Activated naive CD8-positive, alpha-beta T cell treated with anti-CD3 and anti-CD28 coated beads, Interleukin-2, amount 10 ng/mL, durations not matched to agents 7 days and 5 days (primary cell): ENCODE data around the gene IPO4. TPM values are rescaled to one million over a fixed set of nuclear protein-coding genes. Genes with fewer than 3 reads are reported as not detected.

ENCODE experiments used
- ATAC-seq: fragments of 150-1000 bp; cut with Tn5 transposase; one replicate; pipeline ENCODE4 v1.10.0; 2021; ENCODE audit warnings: low read depth, moderate library complexity
- POLR2A ChIA-PET: fragments of 350-600 bp; sonication (Branson Sonifier 250); formaldehyde crosslinking; loops from one replicate; lab custom pipeline; 2021; ENCODE audit warnings: antibody characterized with exemption; lab: Charles Lee
- DNase-seq: peaks from one replicate; pipeline ENCODE4 v3.0.0; 2021
- H3K27ac Mint-ChIP-seq: one replicate; pipeline ENCODE4 v1.8.0; 2022; ENCODE audit warnings: mild to moderate bottlenecking, mixed read lengths
- H3K27me3 Mint-ChIP-seq: one replicate; pipeline ENCODE4 v1.8.0; 2022; ENCODE audit warnings: mild to moderate bottlenecking, moderate library complexity, mixed read lengths
- H3K36me3 Mint-ChIP-seq: one replicate; pipeline ENCODE4 v1.8.0; 2021; ENCODE audit warnings: mild to moderate bottlenecking, mixed read lengths
- H3K4me1 Mint-ChIP-seq: one replicate; pipeline ENCODE4 v1.8.0; 2021; ENCODE audit warnings: mixed read lengths
- H3K4me3 Mint-ChIP-seq: one replicate; pipeline ENCODE4 v1.8.0; 2022; ENCODE audit warnings: mild to moderate bottlenecking, moderate library complexity, mixed read lengths
- H3K9me3 Mint-ChIP-seq: one replicate; pipeline ENCODE4 v1.8.0; 2021; ENCODE audit warnings: mixed read lengths
- total RNA-seq, 2 experiments: library from RNA; stranded (reverse); gene quantifications; one replicate each; pipeline ENCODE4 v1.2.3, GENCODE V29; 2021

Gene IPO4
- total RNA-seq, 2 experiments from 2014 or later, result 32.2 to 33.0 TPM

DNA sequence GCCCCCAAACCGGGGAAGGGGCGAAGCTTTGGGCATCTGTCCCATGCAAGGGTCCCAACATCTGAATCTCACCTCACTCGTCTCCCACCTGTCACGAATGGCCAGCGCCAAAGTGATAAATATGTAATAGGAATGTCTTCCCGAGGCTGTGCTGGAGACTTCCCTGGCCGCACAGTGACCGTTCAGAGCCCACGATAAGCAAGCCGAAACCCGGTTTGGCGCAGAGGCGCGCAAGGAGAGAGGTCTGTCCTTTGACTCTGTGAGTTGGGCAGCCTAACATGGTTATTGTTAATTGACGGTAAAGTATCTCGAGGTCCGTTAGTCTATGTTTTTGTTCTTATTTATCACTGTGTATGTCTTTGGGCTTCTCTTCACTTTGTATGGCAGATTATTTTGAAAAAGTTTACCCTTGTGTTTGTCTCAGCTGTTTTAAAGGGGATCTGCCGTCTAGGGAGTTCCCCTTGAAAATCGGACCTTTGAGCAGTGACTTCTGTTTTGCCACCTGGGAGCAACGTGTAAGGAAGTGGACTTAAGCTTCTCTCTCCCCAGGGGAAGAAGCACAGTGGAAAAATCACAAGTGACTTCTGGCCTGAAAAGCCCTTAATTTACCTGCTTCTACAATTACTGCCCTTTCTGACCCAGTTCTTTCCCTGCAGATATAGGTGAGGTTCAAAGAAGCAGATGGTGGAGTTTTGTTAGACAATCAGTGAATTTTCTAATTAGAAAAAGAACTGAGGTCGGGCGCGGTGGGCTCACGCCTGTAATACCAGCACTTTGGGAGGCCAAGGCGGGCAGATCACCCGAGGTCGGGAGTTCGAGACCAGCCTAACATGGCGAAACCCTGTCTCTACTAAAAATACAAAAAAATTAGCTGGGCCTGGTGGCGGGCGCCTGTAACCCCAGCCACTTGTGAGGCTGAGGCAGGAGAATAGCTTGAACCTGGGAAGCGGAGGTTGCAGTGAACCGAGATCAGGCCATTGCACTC, 7.7 kb upstream of the IPO4 start:
- peaks cover 4% of the 10 kb centered on the region for H3K9me3 Mint-ChIP-seq
- H3K4me1 Mint-ChIP-seq, result peaks cover 42% of the 10 kb centered on the region
- no peaks in the 10 kb centered on the region for H3K27me3 Mint-ChIP-seq
- POLR2A ChIA-PET, result interaction anchor here (0.6 to 4.4 kb wide), 29 partner anchors 10 to 103 kb away, joined by 3 to 52 read pairs (median 7); partner anchors contain the start of genes CHMP4A, DCAF11, DHRS1 and EMC9
- H3K4me3 Mint-ChIP-seq, result peak overlapping the region; percentile 97
- peak overlapping the region; percentile 96 for H3K27ac Mint-ChIP-seq
- ATAC-seq, result peak; percentile 10
- no peak for DNase-seq
- peaks cover 46% of the 10 kb centered on the region for H3K36me3 Mint-ChIP-seq

DNA sequence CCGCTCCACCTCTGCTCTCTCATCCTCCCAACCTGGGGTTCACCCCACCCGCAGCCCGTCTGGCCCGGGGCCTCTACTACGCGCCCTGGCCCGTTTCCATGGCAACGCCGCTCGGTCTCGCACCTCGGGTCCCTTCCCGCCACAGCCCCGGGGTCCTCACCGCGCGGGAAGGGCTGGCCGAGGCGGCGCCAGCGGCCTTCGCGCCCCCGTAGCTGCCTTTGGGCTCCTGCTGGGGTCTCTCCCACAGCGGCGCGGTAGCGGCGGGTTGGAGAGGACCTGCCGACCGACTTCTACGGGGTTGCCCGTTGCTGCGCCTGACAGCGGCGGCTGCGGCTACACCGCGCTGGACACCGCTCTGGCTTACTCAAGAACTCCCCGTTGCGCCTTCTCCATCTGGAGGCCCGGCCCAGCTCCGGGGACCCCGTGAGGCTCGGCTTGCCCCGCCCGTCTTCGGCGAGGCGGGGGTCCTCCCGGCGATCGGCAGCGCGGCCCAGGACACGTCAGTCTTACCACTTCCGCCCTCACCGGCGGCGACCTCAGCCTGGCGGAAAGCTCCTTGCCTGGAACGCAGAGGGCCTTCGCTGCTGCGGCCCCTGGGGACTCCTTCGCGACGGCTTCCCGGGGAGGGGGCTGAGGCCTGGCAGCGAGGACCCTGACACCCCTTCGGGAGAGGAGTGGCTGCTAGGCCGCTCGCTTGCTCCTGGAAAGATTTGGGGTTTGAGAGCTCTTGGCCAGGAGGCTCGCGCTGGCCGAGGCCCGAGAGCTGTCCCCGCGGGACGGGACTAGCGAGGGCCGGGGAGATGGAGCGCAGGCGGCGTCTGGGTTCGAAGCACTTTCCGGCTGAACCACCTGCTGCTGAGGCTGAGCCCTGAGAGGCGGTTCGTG, 6.8 kb upstream of the IPO4 start, which contains the start of gene TM9SF1:
TM9SF1 (minus strand) TSS at position 256 of the 885 bp plus-strand sequence. CDS start 422 bp downstream, outside the sequence.
- Mint-ChIP-seq H3K27me3 (no peaks in the 10 kb centered on the region), H3K4me3 (peak within 1 kb of the TSS; percentile 97), H3K27ac (peak within 1 kb of the TSS; percentile 96), H3K4me1 (peaks cover 42% of the 10 kb centered on the region), H3K9me3 (peaks cover 3% of the 10 kb centered on the region), H3K36me3 (peaks cover 40% of the 10 kb centered on the region)
- peak; percentile 93 for DNase-seq
- peak; percentile 93 for ATAC-seq
- POLR2A ChIA-PET, result interaction anchor here (0.6 to 4.4 kb wide), 30 partner anchors 9 to 113 kb away, joined by 3 to 52 read pairs (median 7); partner anchors contain the start of genes CHMP4A, DCAF11, DHRS1 and EMC9

DNA sequence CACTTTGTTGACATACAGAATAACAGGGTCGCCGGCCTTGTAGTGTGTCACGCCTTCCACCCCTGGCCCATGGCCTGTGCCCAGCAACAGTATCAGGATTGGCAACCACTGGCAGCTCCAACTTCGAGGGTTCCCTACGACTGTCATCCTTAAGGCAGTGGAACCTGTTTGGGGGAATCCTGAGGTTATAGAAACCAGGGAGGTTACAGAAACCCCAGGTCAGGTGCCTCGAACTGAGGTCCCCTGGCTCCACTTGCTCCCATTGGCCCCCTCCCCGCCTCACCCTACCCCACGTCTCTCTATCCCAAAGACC, 6.2 kb upstream of the IPO4 start:
- H3K9me3 Mint-ChIP-seq, result peaks cover 3% of the 10 kb centered on the region
- no peaks in the 10 kb centered on the region for H3K27me3 Mint-ChIP-seq
- H3K4me3 Mint-ChIP-seq, result peak overlapping the region; percentile 97
- no peak for ATAC-seq
- DNase-seq, result no peak
- peaks cover 38% of the 10 kb centered on the region for H3K36me3 Mint-ChIP-seq
- POLR2A ChIA-PET, result interaction anchor here (0.9 to 4.4 kb wide), 18 partner anchors 10 to 114 kb away, joined by 3 to 52 read pairs (median 9); partner anchors contain the start of genes CHMP4A, DCAF11, DHRS1 and EMC9
- H3K4me1 Mint-ChIP-seq, result peaks cover 45% of the 10 kb centered on the region
- H3K27ac Mint-ChIP-seq, result peak overlapping the region; percentile 96

DNA sequence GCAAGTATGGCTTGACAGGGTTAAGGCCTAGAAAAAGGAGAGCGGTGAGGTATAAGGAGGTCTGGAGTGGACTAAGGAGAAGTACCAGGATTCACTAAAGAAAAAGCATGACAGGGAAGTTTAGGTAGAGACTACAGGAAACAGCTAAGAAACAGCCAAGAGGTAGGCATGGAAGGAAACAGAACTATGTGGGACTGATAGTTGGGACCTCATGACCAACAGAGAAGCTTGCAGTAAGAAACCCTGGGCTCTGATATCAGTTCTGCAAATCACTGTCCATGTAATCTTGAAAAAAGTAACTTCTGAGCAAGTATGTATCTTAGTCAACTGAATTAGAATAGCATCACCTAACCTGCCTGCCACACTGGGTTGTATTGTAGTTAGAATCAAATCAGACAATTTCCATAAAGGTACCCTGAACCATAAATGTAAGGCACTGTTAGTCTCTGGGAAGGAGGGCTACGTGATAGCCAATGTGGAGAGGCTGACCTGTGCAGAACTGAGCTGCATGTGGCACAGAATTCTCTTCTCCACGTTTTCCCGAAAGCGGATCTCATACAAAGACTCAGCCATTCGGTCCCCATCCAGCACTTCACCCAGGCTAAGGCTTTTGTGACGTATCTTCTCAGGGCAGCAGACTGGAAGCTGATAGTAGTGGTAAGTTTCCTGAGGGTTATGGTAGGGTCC, 5.7 kb upstream of the IPO4 start:
- no peak for DNase-seq
- Mint-ChIP-seq H3K4me3 (peak overlapping the region; percentile 97), H3K27ac (peak overlapping the region; percentile 96), H3K36me3 (peaks cover 33% of the 10 kb centered on the region), H3K27me3 (no peaks in the 10 kb centered on the region), H3K9me3 (peaks cover 3% of the 10 kb centered on the region), H3K4me1 (peaks cover 47% of the 10 kb centered on the region)
- POLR2A ChIA-PET, result interaction anchor here (1.3 to 4.4 kb wide), 11 partner anchors 14 to 80 kb away, joined by 4 to 52 read pairs (median 11); partner anchors contain the start of genes CHMP4A, DCAF11, EMC9 and GMPR2
- no peak for ATAC-seq

DNA sequence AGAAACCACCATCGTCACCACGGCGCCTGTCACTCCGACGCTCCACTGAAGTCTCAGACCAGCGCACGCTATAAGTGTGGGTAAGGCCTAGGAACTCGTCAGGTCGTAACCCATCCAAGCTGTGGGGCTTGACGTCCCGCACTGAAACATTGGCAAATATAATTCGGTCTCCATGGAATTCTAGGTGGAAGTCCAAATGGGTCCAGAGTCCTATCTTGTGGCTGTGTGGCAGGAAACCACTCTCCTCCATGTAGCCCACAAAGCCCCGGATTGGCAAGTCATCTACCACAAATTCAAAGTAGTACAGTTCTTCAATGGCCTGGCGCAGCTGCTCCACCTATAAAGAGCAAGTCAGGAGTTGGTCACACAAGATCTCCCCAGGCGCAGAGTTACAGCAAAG, 4.3 kb upstream of the IPO4 start:
- ATAC-seq, result no peak
- Mint-ChIP-seq H3K36me3 (peaks cover 26% of the 10 kb centered on the region), H3K27ac (no peak overlapping the region), H3K27me3 (no peaks in the 10 kb centered on the region), H3K9me3 (no peaks in the 10 kb centered on the region), H3K4me1 (peaks cover 44% of the 10 kb centered on the region), H3K4me3 (no peak overlapping the region)
- POLR2A ChIA-PET, result interaction anchor here (4.4 kb wide), 1 partner anchor 31 kb away, joined by 49 read pairs; the partner anchor contains the start of gene IRF9
- DNase-seq, result no peak

DNA sequence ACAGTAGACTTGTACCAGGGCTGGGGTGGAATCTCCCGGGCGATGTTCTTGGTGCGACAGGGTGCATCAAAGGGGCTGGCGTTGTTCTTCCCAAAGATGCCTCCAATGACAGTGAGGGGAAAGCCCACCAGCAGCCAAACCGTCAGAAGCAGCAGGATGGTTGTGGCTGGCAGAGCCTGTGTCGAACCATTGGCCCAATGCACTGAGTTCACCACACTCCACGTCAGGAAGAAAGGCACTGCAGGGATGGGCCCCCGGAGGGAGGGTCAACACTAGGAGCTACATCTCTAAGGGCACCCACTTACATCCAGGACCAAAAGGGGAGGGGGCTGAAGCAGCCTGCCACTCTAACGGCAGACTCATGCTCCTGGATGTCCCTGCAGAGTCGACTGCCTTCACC, 1.8 kb upstream of the IPO4 start:
- Mint-ChIP-seq H3K9me3 (no peaks in the 10 kb centered on the region), H3K27me3 (no peaks in the 10 kb centered on the region), H3K36me3 (peaks cover 29% of the 10 kb centered on the region), H3K27ac (no peak overlapping the region), H3K4me1 (peaks cover 40% of the 10 kb centered on the region), H3K4me3 (no peak overlapping the region)
- ATAC-seq (no peak), DNase-seq (no peak)
- POLR2A ChIA-PET, result interaction anchor here (0.7 kb wide), 2 partner anchors 49 to 838 kb away, joined by 5 to 6 read pairs; partner anchors contain the start of genes EMC9 and SLC22A17

DNA sequence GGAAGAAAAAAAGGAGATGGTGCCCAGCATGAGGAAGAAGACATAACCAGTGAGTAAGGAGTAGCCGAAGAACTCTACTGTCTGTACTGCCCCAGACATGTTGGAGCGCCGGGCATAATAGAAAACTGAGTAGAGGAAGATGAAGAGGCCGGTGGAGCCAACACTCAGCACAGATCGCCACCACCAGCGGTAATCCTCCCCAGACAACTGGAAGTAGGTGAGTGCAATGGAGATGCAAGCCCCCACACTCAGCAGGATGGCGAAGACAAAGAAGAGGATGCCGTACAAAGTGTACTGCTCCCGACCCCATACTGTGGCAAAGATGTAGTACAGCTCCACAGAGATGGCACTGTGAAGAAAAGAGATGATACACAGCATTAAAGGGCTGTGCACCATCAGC, 844 bp upstream of the IPO4 start:
- peak overlapping the region; percentile 36 for H3K27ac Mint-ChIP-seq
- H3K27me3 Mint-ChIP-seq, result no peaks in the 10 kb centered on the region
- no peak for DNase-seq
- no peak for ATAC-seq
- peaks cover 35% of the 10 kb centered on the region for H3K4me1 Mint-ChIP-seq
- H3K36me3 Mint-ChIP-seq, result peaks cover 27% of the 10 kb centered on the region
- H3K9me3 Mint-ChIP-seq, result no peaks in the 10 kb centered on the region
- POLR2A ChIA-PET, result interaction anchor here (1.0 to 5.2 kb wide), 13 partner anchors 10 to 139 kb away, joined by 3 to 37 read pairs (median 6); partner anchors contain the start of genes CHMP4A, DCAF11, GMPR2 and IRF9
- H3K4me3 Mint-ChIP-seq, result peak overlapping the region; percentile 85

DNA sequence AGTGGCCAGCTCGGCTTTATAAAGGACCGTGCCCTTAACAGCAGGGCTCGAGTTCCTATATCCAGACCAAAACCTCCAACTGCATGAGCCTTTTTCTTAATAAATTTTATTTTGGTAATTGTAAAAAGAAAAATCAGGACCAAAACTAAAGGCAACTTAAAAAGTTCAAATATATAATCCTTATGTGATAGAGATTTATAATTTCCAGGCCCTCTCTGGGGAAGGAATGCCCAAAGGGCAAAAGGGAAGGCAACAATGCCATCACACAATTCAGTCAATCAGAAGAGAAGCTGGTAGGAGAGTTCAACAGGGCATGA, 401 bp upstream of the IPO4 start:
- POLR2A ChIA-PET, result interaction anchor here (0.6 to 5.2 kb wide), 16 partner anchors 10 to 140 kb away, joined by 3 to 37 read pairs (median 6); partner anchors contain the start of genes CHMP4A, DCAF11, GMPR2 and IRF9
- Mint-ChIP-seq H3K27me3 (no peaks in the 10 kb centered on the region), H3K9me3 (no peaks in the 10 kb centered on the region), H3K27ac (peak overlapping the region; percentile 69), H3K4me3 (peak overlapping the region; percentile 85), H3K4me1 (peaks cover 30% of the 10 kb centered on the region), H3K36me3 (peaks cover 22% of the 10 kb centered on the region)
- no peak for DNase-seq
- no peak for ATAC-seq

DNA sequence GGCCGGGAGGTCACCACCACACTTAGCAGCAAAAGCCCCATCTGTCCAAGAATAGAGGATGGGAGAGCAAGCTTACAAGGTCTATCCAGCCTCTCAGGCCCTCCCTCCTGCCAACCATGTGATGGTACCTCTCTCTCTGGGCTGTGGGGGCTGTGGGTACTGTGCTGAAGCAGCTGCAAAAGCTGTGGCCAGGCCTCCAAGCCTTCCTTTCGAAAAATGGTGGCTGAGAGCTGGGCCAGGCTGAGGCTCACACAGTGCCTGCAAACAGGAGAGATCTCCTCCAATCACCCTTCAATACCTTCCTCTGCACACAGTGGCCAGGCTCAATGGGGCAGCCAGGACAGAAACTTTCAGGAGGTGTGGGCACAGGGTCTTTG, 1.1 kb downstream of the IPO4 start:
- POLR2A ChIA-PET, result interaction anchor here (1.1 to 5.2 kb wide), 9 partner anchors 8 to 55 kb away, joined by 3 to 37 read pairs (median 8); partner anchors contain the start of genes IRF9, MDP1, PSME1 and TINF2
- DNase-seq (no peak), ATAC-seq (no peak)
- Mint-ChIP-seq H3K4me1 (peaks cover 24% of the 10 kb centered on the region), H3K27ac (peak overlapping the region; percentile 69), H3K4me3 (peak overlapping the region; percentile 85), H3K36me3 (peaks cover 14% of the 10 kb centered on the region), H3K27me3 (no peaks in the 10 kb centered on the region), H3K9me3 (no peaks in the 10 kb centered on the region)

DNA sequence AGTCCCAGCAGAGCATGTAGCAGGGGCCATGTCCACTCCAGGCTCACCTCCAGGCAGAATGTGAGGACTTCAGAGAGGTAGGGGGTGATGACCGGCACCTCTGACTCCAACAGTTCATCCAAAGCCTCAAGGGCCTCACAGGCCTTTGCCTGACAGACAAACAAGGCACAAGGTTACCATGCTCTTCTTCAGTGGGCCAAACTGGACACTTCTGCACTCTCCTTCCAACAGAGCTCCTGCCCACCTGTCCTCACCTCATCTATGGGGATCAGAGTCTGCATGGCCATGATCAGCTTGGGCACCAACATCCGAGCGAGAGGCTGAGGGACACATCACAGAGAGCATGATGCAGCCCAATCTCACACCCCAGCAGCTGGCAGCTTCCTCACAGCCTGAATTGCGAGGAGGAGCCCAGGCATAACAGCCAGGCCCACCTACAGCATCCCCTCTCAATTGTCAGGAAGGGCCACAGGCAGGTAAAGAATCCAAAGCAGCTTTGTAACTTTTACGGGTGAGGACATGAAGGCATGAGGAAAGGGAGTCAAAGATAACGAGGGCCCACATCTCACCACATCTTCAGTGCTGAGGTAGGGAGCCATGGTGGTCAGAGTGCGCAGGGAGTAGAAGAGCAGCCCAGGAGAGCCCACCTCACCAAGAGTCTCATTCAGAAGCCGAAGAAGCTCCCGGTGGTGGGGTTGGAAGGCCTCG, 1.6 kb downstream of the IPO4 start:
- Mint-ChIP-seq H3K27me3 (no peaks in the 10 kb centered on the region), H3K9me3 (no peaks in the 10 kb centered on the region), H3K4me3 (peak overlapping the region; percentile 85), H3K27ac (no peak overlapping the region), H3K36me3 (peaks cover 10% of the 10 kb centered on the region), H3K4me1 (peaks cover 19% of the 10 kb centered on the region)
- DNase-seq (no peak), ATAC-seq (no peak)
- POLR2A ChIA-PET, result interaction anchor here (1.1 to 5.2 kb wide), 9 partner anchors 8 to 56 kb away, joined by 3 to 37 read pairs (median 8); partner anchors contain the start of genes IRF9, MDP1, PSME1 and TINF2

DNA sequence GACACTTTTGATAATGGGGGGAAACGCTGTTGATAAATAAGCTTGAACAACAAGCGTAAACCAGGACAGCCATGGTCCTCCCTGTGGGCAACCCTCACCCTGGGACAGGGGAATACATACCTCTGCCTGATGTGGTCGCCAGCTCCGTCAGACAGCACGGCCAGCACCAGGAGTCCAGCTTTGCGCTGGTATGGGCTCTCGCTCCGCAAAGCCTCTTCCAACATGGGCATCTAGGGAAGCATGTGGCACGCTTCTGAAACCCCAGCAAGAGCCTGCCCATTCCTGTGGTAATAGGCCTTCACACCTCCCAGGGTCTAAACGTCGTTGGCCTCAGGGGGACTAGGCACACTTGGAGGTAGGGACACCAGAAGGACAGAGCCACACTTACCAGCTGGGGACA, 2.9 kb downstream of the IPO4 start:
- DNase-seq (no peak), ATAC-seq (no peak)
- Mint-ChIP-seq H3K36me3 (peaks cover 14% of the 10 kb centered on the region), H3K27me3 (no peaks in the 10 kb centered on the region), H3K4me1 (peaks cover 19% of the 10 kb centered on the region), H3K9me3 (no peaks in the 10 kb centered on the region), H3K4me3 (no peak overlapping the region), H3K27ac (no peak overlapping the region)
- POLR2A ChIA-PET, result interaction anchor here (0.9 to 5.2 kb wide), 6 partner anchors 10 to 71 kb away, joined by 3 to 37 read pairs (median 7); partner anchors contain the start of genes CHMP4A, DCAF11, IRF9 and NRL
